Keratinocyte (primary cell): ENCODE measurements around the gene CYTH1. TPM values are rescaled to one million over a fixed set of nuclear protein-coding genes. Genes with fewer than 3 reads are reported as not detected.

Experiments
- DNase-seq: peaks from one replicate; pipeline ENCODE4 v3.0.0-alpha.2; 2011; ENCODE audit warnings: low read depth, missing footprints, low spot score
- FAIRE-seq: peaks from 2 replicates; lab custom pipeline; 2011; peaks lifted over from hg19 to GRCh38; lab: Jason Lieb, UNC
- H2AFZ ChIP-seq: 2 replicates; pipeline ENCODE4 v1.6.0; 2012; ENCODE audit warnings: low read length, control low read depth, inconsistent platforms; ENCODE audit not compliant: control insufficient read depth
- H3K27ac ChIP-seq: 2 replicates; pipeline ENCODE4 v1.5.1; 2011; ENCODE audit warnings: low read length; ENCODE audit not compliant: control insufficient read depth, insufficient read depth
- H3K27me3 ChIP-seq: 3 replicates; pipeline ENCODE4 v1.6.0; 2011; ENCODE audit warnings: low read length; ENCODE audit not compliant: control insufficient read depth, insufficient read depth; ENCODE audit errors: extremely low read depth
- H3K36me3 ChIP-seq, 2 experiments: 2 replicates in 1 of 2; 3 replicates in 1 of 2; pipeline ENCODE4 v1.5.1; 2011; ENCODE audit warnings: low read length in 2 of 2, mild to moderate bottlenecking in 1 of 2; ENCODE audit not compliant: control insufficient read depth in 2 of 2, insufficient read depth in 2 of 2; ENCODE audit errors: extremely low read depth in 1 of 2
- H3K4me1 ChIP-seq: 3 replicates; pipeline ENCODE4 v1.5.1; 2011; ENCODE audit warnings: low read length; ENCODE audit not compliant: control insufficient read depth, insufficient read depth; ENCODE audit errors: extremely low read depth
- H3K4me2 ChIP-seq: 3 replicates; pipeline ENCODE4 v1.6.0; 2011; ENCODE audit warnings: low read depth, low read length; ENCODE audit not compliant: control insufficient read depth, insufficient read depth; ENCODE audit errors: extremely low read depth
- H3K4me3 ChIP-seq, 3 experiments: fragments of 200-600 bp in 1 of 3; sonication (generic) in 1 of 3; 2 replicates in 2 of 3; 3 replicates in 1 of 3; pipeline ENCODE4 v1.5.1; 2011 to 2016; ENCODE audit warnings: low read length in 3 of 3, mild to moderate bottlenecking in 3 of 3, control low read depth in 2 of 3, inconsistent platforms in 1 of 3, low read depth in 1 of 3, mixed read lengths in 1 of 3, mixed run types in 1 of 3, moderate library complexity in 1 of 3; ENCODE audit not compliant: control insufficient read depth in 2 of 3, insufficient read depth in 2 of 3; ENCODE audit errors: extremely low read depth in 1 of 3
- H3K79me2 ChIP-seq: 2 replicates; pipeline ENCODE4 v1.6.0; 2012; ENCODE audit warnings: low read length; ENCODE audit not compliant: control insufficient read depth, insufficient read depth
- H3K9ac ChIP-seq: 3 replicates; pipeline ENCODE4 v1.6.0; 2011; ENCODE audit warnings: low read length; ENCODE audit not compliant: control insufficient read depth, insufficient read depth; ENCODE audit errors: extremely low read depth
- H3K9me1 ChIP-seq: 3 replicates; pipeline ENCODE4 v1.6.0; 2011; ENCODE audit warnings: low read length; ENCODE audit not compliant: control insufficient read depth, insufficient read depth; ENCODE audit errors: extremely low read depth
- H3K9me3 ChIP-seq: 2 replicates; pipeline ENCODE4 v1.5.1; 2012; ENCODE audit warnings: low read depth, low read length; ENCODE audit not compliant: control insufficient read depth
- H4K20me1 ChIP-seq: 3 replicates; pipeline ENCODE4 v1.6.0; 2011; ENCODE audit warnings: low read length; ENCODE audit not compliant: control insufficient read depth, insufficient read depth; ENCODE audit errors: extremely low read depth
- CTCF ChIP-seq, 3 experiments: IDR thresholded peaks in 1 of 3; conservative IDR thresholded peaks in 1 of 3; optimal IDR thresholded peaks in 1 of 3; 2 replicates in 2 of 3; 3 replicates in 1 of 3; pipeline versions ENCODE3 to v1.5.1; 2011; ENCODE audit warnings: low read length in 3 of 3, mild to moderate bottlenecking in 3 of 3, moderate library complexity in 2 of 3, control low read depth in 1 of 3, inconsistent platforms in 1 of 3; ENCODE audit not compliant: insufficient read depth in 2 of 3; ENCODE audit errors: extremely low read depth in 1 of 3
- EZH2 ChIP-seq: IDR thresholded peaks from one replicate; pipeline ENCODE4 v1.6.1; 2012; ENCODE audit warnings: inconsistent platforms, mild to moderate bottlenecking, low read length, moderate library complexity
- dilution Hi-C: fragments of 300-500 bp; cut with MboI; formaldehyde crosslinking; loops from one replicate; pipeline ENCODE4 v1.7.0; 2020; ENCODE audit warnings: low sequenced_read_pairs; ENCODE audit not compliant: extremely low pct_ligation_motif_present
- polyA plus RNA-seq, 5 experiments: library from polyadenylated mRNA; depleted of rRNA in 3 of 5; stranded (reverse) in 3 of 5; stranded (forward) in 1 of 5; unstranded in 1 of 5; fragments of >200 nt; gene quantifications; 1 replicate in 1 of 5; 2 replicates in 3 of 5; 3 replicates in 1 of 5; pipeline versions ENCODE4 v1.2.1 to v1.2.3, GENCODE V29; 2011 to 2012; ENCODE audit warnings: missing spikeins in 2 of 5, low read depth in 1 of 5, low replicate concordance in 1 of 5

Gene CYTH1
- polyA plus RNA-seq, 1 donor (not counting 4 experiments of a cell fraction or from before 2014, with no cell fraction given), result 28.3 TPM

DNA sequence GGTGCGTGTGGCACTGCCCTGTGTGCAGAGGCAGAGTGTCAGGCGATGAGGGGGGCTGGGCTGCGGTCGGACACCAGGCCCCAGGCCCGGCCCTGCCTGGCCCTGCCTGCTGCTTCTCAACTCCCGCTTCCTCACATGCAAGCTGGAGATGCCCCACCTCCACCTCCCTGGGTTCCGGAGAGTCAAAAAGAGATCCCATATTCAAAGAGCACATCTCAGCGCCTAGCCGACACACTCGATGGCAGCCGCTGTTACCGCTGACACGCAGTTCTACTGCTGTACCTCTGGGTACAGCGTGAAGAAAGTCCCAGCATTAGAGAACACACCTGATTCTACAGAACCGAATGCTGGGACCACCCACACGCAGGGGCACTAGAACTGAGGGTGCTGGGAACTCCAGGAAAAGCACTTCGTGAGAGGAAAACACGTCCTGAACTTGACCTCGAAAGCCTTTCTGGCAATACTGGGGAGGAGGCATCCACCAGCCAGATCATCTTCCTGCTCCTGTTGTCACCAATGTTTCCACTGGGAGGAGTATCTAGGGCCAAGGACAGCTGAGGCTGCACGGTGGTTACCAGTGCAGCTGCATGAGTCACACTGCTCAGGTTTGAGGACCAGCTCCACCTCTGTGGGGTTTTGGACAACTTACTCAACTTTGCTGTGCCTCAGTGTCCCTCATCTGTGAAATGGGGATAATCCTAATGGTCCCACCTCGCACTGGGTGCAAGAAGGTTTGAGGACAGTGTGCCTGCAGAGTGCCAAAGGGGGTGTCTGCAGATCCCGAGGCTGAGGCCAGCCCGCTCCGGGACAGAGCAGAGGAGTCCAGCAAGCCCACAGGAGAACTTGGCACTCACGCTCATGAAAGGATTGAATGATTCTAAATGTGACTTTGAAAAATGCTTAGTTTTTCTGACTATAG is 104.5 kb downstream of the CYTH1 start:
- H3K9me3 ChIP-seq, result no peaks in the 10 kb centered on the region
- no peak overlapping the region for H2AFZ ChIP-seq
- no peaks in the 10 kb centered on the region for H4K20me1 ChIP-seq
- no peaks in the 10 kb centered on the region for H3K27me3 ChIP-seq
- H3K4me1 ChIP-seq, result peaks cover 52% of the 10 kb centered on the region
- H3K27ac ChIP-seq, result no peak overlapping the region
- DNase-seq (no peak), FAIRE-seq (no peak)
- no peak overlapping the region for H3K9ac ChIP-seq
- dilution Hi-C loops, result no loop called here
- no peak for TF ChIP-seq EZH2
- TF ChIP-seq CTCF (optimal IDR thresholded peaks at IDR 0.05 in 1 of 3, IDR thresholded peaks at IDR 0.05 in 1 of 3, conservative IDR thresholded peaks at IDR 0.05 in 1 of 3; ENCODE audit: extremely low read depth in 1 of 3, insufficient read depth in 2 of 3, low read length in 3 of 3), result no peak
- H3K4me3 ChIP-seq, result no peak overlapping the region
- H3K4me2 ChIP-seq, result no peak overlapping the region
- H3K36me3 ChIP-seq, result peaks cover 26 to 46% of the 10 kb centered on the region in 2 experiments
- peaks cover 6% of the 10 kb centered on the region for H3K79me2 ChIP-seq
- no peaks in the 10 kb centered on the region for H3K9me1 ChIP-seq

- Histone ChIP-seq H3K36me3 (peaks cover 26 to 46% of the 10 kb centered on the region in 2 experiments), H4K20me1 (no peaks in the 10 kb centered on the region)
Observed at GRCh38 chr17:78676412-78677302, 105.4 kb downstream of the CYTH1 start.

More at GRCh38 chr17:78676412-78677302, 105.4 kb downstream of the CYTH1 start:
- Histone ChIP-seq H3K4me2 (no peak overlapping the region), H3K79me2 (peaks cover 6% of the 10 kb centered on the region), H3K27ac (no peak overlapping the region), H3K27me3 (no peaks in the 10 kb centered on the region), H3K9me1 (no peaks in the 10 kb centered on the region), H3K4me3 (no peak overlapping the region), H3K4me1 (peaks cover 52% of the 10 kb centered on the region), H3K9me3 (no peaks in the 10 kb centered on the region), H3K9ac (no peak overlapping the region), H2AFZ (no peak overlapping the region)
- TF ChIP-seq EZH2, result no peak
- TF ChIP-seq CTCF (optimal IDR thresholded peaks at IDR 0.05 in 1 of 3, IDR thresholded peaks at IDR 0.05 in 1 of 3, conservative IDR thresholded peaks at IDR 0.05 in 1 of 3; ENCODE audit: extremely low read depth in 1 of 3, insufficient read depth in 2 of 3, low read length in 3 of 3), result no peak
- no peak for DNase-seq
- no peak for FAIRE-seq
- dilution Hi-C loops, result no loop called here
